K562 (cell line): ENCODE data around the gene LBR. TPM values are rescaled to one million over a fixed set of nuclear protein-coding genes. Genes with fewer than 3 reads are reported as not detected.

ENCODE experiments used
- ATAC-seq: fragments of 200-7000 bp; cut with Tn5 transposase; 3 replicates; pipeline ENCODE4 v1.9.1; 2020; ENCODE audit warnings: moderate library complexity
- BruUV-seq: library from RNA; stranded (reverse); fragments of 400-500 nt; replicated peaks from 2 replicates; lab custom pipeline; 2021; lab: Mats Ljungman, UMichigan
- CTCF ChIA-PET: fragments of 300-600 bp; formaldehyde crosslinking; extraction: SDS; loops from one replicate; lab custom pipeline; 2021; ENCODE audit warnings: low intra/inter-chr PET ratio; lab: Yijun Ruan, JAX
- POLR2A ChIA-PET: fragments of 300-600, 350-650 bp; sonication (Branson Sonifier 250); formaldehyde crosslinking; extraction: SDS; loops from one replicate; lab custom pipeline; 2021; ENCODE audit warnings: antibody characterized with exemption, inconsistent platforms; lab: Yijun Ruan, JAX
- DNase-seq, 4 experiments: peaks; one replicate each; pipeline versions ENCODE4 v3.0.0 to v3.0.0-alpha.2; 2011 to 2018; ENCODE audit warnings: low spot score in 3 of 4, mixed read lengths in 3 of 4; ENCODE audit errors: extremely low read depth in 1 of 4
- FAIRE-seq: peaks from 2 replicates; lab custom pipeline; 2011; peaks lifted over from hg19 to GRCh38; lab: Jason Lieb, UNC
- H2AFZ ChIP-seq: 2 replicates; pipeline ENCODE4 v1.6.0; 2011; ENCODE audit warnings: low read depth, low read length, control low read depth, inconsistent platforms
- H3K27ac ChIP-seq: fragments of 200-600 bp; 3 replicates; pipeline ENCODE4 v1.8.0; 2011; ENCODE audit warnings: low read depth, mild to moderate bottlenecking, control low read depth, inconsistent platforms, low read length, moderate library complexity, mixed read lengths; ENCODE audit errors: extremely low read depth
- H3K27me3 ChIP-seq, 2 experiments: fragments of 300-600 bp in 1 of 2; 2 replicates in 1 of 2; 3 replicates in 1 of 2; pipeline versions ENCODE4 v1.6.0 to v1.8.0; 2011; ENCODE audit warnings: inconsistent platforms in 2 of 2, low read length in 2 of 2, mild to moderate bottlenecking in 1 of 2, mixed read lengths in 1 of 2, moderate library complexity in 1 of 2; ENCODE audit not compliant: control insufficient read depth in 2 of 2, insufficient read depth in 2 of 2
- H3K36me3 ChIP-seq: fragments of 300-600 bp; 3 replicates; pipeline ENCODE4 v1.8.0; 2011; ENCODE audit warnings: mild to moderate bottlenecking, low read length, inconsistent platforms; ENCODE audit not compliant: control insufficient read depth, insufficient read depth
- H3K4me1 ChIP-seq, 2 experiments: fragments of 200-600 bp in 1 of 2; replicated peaks in 1 of 2; 2 replicates in 1 of 2; 3 replicates in 1 of 2; pipeline versions ENCODE4 v1.5.1 to v1.8.0; 2011; ENCODE audit warnings: inconsistent platforms in 2 of 2, low read length in 2 of 2, mild to moderate bottlenecking in 1 of 2, mixed read lengths in 1 of 2, moderate library complexity in 1 of 2; ENCODE audit not compliant: control insufficient read depth in 2 of 2, insufficient read depth in 2 of 2
- H3K4me2 ChIP-seq: 2 replicates; pipeline ENCODE4 v1.6.1; 2011; ENCODE audit warnings: low read length, control low read depth, inconsistent platforms, mixed read lengths; ENCODE audit not compliant: insufficient read depth
- H3K4me3 ChIP-seq: fragments of 200-600 bp; sonication (generic), shearing (Covaris generic); 2 replicates; pipeline ENCODE4 v1.5.1; 2016; ENCODE audit warnings: control low read depth, inconsistent platforms
- H3K79me2 ChIP-seq: fragments of 200-600 bp; 3 replicates; pipeline ENCODE4 v1.8.0; 2011; ENCODE audit warnings: low read length, inconsistent platforms; ENCODE audit not compliant: control insufficient read depth, insufficient read depth
- H3K9ac ChIP-seq, 2 experiments: 2 replicates each; pipeline versions ENCODE4 v1.6.0 to v1.6.1; 2011; ENCODE audit warnings: low read depth in 2 of 2, low read length in 2 of 2, control low read depth in 1 of 2, inconsistent platforms in 1 of 2, mild to moderate bottlenecking in 1 of 2, mixed read lengths in 1 of 2; ENCODE audit not compliant: insufficient read depth in 1 of 2
- H3K9me1 ChIP-seq: one replicate; pipeline ENCODE4 v1.6.0; 2011; ENCODE audit warnings: inconsistent platforms, mild to moderate bottlenecking, low read length, moderate library complexity; ENCODE audit not compliant: control insufficient read depth, insufficient read depth
- H3K9me3 ChIP-seq: replicated peaks from 2 replicates; pipeline ENCODE4 v1.5.1; 2011; ENCODE audit warnings: low read depth, low read length, inconsistent platforms; ENCODE audit not compliant: control insufficient read depth, insufficient read depth
- H4K20me1 ChIP-seq: replicated peaks from 2 replicates; pipeline ENCODE4 v1.6.1; 2011; ENCODE audit warnings: low read length, inconsistent platforms, mixed read lengths; ENCODE audit not compliant: control insufficient read depth, insufficient read depth
- CTBP1 ChIP-seq: fragments of 450-650 bp; IDR thresholded peaks from 2 replicates; pipeline ENCODE4 v1.6.1; 2016; ENCODE audit warnings: borderline replicate concordance
- ETV6 ChIP-seq, 3 experiments: fragments of 150-350 bp in 1 of 3; sonication (generic) in 1 of 3; formaldehyde crosslinking in 1 of 3; IDR thresholded peaks; 2 replicates each; pipeline versions ENCODE4 v1.6.1 to v1.8.0; 2014 to 2022; ENCODE audit warnings: borderline replicate concordance in 2 of 3, low read depth in 2 of 3, antibody characterized with exemption in 1 of 3, low read length in 1 of 3, mild to moderate bottlenecking in 1 of 3, missing genetic modification reagents in 1 of 3
- KDM2B ChIP-seq: fragments of 250-450 bp; sonication (Bioruptor Pico); IDR thresholded peaks from 2 replicates; pipeline ENCODE4 v1.8.0; 2021; ENCODE audit warnings: mild to moderate bottlenecking, moderate library complexity
- TRIM28 ChIP-seq: fragments of 450-650 bp; IDR thresholded peaks from 2 replicates; pipeline ENCODE4 v1.6.1; 2017
- WGBS: fragments of 100-300 bp; shearing (Covaris generic); methylation state at CpG from one replicate; pipeline ENCODE4 v1.1.6; 2016; ENCODE audit warnings: low coverage, mixed read lengths; ENCODE audit not compliant: insufficient coverage; ENCODE audit errors: missing lambda C conversion rate; 5-methylcytosine and 5-hydroxymethylcytosine counted together
- in situ Hi-C: fragments of 300-500 bp; cut with MboI; formaldehyde crosslinking; loops from 4 replicates; pipeline ENCODE4 v1.15.0; 2018; ENCODE audit warnings: inconsistent platforms, mixed read lengths
- intact Hi-C: fragments of 100-400 bp; cut with micrococcal nuclease; formaldehyde crosslinking; loops from 2 replicates; pipeline ENCODE4 v1.14.2; 2022
- polyA plus RNA-seq, 8 experiments: library from polyadenylated mRNA; depleted of rRNA in 4 of 8; stranded (reverse) in 5 of 8; unstranded in 3 of 8; fragments of >200 nt; fragmentation: Nextera tagmentation in 2 of 8; fragmentation: Illumina TruSeq in 1 of 8; extraction: Ambion mirVana in 2 of 8; extraction: Trizol in 1 of 8; gene quantifications; 2 replicates each; pipeline versions ENCODE4 v1.2.1 to v1.2.3, GENCODE V29; 2011 to 2014; ENCODE audit warnings: inconsistent platforms in 1 of 8, missing spikeins in 1 of 8
- total RNA-seq, 7 experiments: library from RNA; depleted of rRNA in 6 of 7; stranded (reverse); fragments of >200 nt in 6 of 7; fragmentation: Illumina TruSeq in 2 of 7; extraction: Trizol in 2 of 7; gene quantifications; 2 replicates each; pipeline versions ENCODE4 v1.2.1 to v1.2.3, GENCODE V29; 2011 to 2021; ENCODE audit warnings: low replicate concordance in 1 of 7
- TF ChIP-seq, protein P1 (sequence below): fragments of 250-450 bp; sonication (Bioruptor Pico); IDR thresholded peaks from 2 replicates; pipeline ENCODE4 v1.5.0; 2021; ENCODE audit warnings: mild to moderate bottlenecking, borderline replicate concordance

The LBR gene
- total and polyA plus RNA-seq, 9 of the 15 experiments (the other 6 are each of a cell fraction or from before 2014, with no cell fraction given) = 102 to 229 (median 197) TPM

DNA sequence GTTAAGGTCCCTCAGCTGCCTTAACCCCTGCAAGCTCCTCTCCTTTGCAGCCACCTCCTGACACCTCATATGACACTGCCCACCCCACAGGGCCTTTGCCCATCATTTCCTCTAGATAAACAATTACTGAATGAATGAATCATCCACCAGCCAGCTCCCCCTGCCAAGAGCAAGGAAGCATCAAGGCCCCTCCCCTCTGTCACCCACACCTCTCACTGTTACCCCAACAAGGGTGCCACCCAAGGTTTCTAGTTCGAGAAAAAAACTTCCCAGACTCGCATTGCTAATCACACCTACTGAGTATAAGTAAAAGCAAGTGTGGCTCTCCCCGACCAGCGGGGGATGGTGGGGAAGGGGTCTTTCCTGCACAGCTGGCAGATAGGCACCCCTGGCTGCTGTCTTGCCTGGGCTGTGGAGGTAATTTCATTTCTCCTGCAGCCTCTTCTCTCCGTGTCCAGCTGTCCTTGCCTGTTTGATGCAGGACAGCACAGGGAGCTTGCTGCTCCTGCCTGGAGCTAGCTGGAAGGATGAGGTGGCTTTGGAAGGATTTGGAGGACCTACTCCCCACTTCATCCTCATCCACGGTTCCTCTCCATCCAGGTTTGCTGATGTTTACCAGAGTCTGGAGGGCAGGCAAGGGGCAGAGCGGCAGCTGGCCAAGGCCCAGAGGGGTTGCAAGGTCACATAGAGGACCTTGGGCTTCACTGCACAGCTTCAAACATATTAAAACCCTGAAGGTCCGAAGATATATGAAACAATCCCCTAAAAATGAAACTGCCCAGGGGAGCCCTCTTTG, 33.1 kb upstream of the LBR start:
- no peak for DNase-seq
- POLR2A ChIA-PET = interaction anchor here (0.5 to 1.2 kb wide), 11 partner anchors 8 to 622 kb away, joined by 3 to 4 read pairs (median 3); no protein-coding TSS in a partner anchor
- TF ChIP-seq, protein P1, sequence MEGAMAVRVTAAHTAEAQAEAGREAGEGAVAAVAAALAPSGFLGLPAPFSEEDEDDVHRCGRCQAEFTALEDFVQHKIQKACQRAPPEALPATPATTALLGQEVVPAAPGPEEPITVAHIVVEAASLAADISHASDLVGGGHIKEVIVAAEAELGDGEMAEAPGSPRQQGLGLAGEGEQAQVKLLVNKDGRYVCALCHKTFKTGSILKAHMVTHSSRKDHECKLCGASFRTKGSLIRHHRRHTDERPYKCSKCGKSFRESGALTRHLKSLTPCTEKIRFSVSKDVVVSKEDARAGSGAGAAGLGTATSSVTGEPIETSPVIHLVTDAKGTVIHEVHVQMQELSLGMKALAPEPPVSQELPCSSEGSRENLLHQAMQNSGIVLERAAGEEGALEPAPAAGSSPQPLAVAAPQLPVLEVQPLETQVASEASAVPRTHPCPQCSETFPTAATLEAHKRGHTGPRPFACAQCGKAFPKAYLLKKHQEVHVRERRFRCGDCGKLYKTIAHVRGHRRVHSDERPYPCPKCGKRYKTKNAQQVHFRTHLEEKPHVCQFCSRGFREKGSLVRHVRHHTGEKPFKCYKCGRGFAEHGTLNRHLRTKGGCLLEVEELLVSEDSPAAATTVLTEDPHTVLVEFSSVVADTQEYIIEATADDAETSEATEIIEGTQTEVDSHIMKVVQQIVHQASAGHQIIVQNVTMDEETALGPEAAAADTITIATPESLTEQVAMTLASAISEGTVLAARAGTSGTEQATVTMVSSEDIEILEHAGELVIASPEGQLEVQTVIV (CRISPR knock-in tag) = no peak
- no peak for TF ChIP-seq ETV6 (IDR thresholded peaks at IDR 0.05; ENCODE audit: borderline replicate concordance in 1 of 2, low read depth in 2 of 2, low read length in 1 of 2)
- TF ChIP-seq ETV6 (CRISPR knock-in tag; IDR thresholded peaks at IDR 0.05; ENCODE audit: borderline replicate concordance) = no peak
- TF ChIP-seq CTBP1 = no peak
- TF ChIP-seq TRIM28 = no peak
- TF ChIP-seq KDM2B (CRISPR knock-in tag) = no peak
- TF ChIP-seq, all 486 proteins: peak for 0
- intact Hi-C loops = no loop called here
- H3K4me3 ChIP-seq = no peak overlapping the region
- BruUV-seq = no TSS peak
- ATAC-seq = peak; percentile 4; the same call in 1 of the 3 replicates
- H3K4me1 ChIP-seq = peaks cover 0 to 25% of the 10 kb centered on the region in 2 experiments; a peak in 3 of 5 replicates
- H4K20me1 ChIP-seq = peaks cover 4% of the 10 kb centered on the region; the same call in 1 of the 2 replicates
- H3K9me3 ChIP-seq = no peaks in the 10 kb centered on the region
- H3K9ac ChIP-seq = peak overlapping the region in 1 of 2 experiments; percentile 11; a peak in 1 of 4 replicates
- no peak overlapping the region for H3K4me2 ChIP-seq
- in situ Hi-C loops = no loop called here
- H3K27me3 ChIP-seq = peaks cover 3 to 7% of the 10 kb centered on the region in 2 experiments; a peak in 3 of 5 replicates
- no peak overlapping the region for H3K27ac ChIP-seq
- no peak overlapping the region for H2AFZ ChIP-seq
- WGBS = 17% methylated on average over 8 of the region's 8 CpGs
- no peaks in the 10 kb centered on the region for H3K9me1 ChIP-seq
- H3K36me3 ChIP-seq = no peaks in the 10 kb centered on the region
- CTCF ChIA-PET = interaction anchor here (0.6 kb wide), 1 partner anchor 507 kb away, joined by 3 read pairs; no protein-coding TSS in a partner anchor
- no peak for FAIRE-seq
- no peaks in the 10 kb centered on the region for H3K79me2 ChIP-seq
